Placental epithelial cell (primary cell): Measurements from ENCODE around the gene KLHL21. TPM values are rescaled to one million over a fixed set of nuclear protein-coding genes. Genes with fewer than 3 reads are reported as not detected.

Experiments used
- small RNA-seq: library from RNA; depleted of rRNA; stranded (forward); fragments of <200 nt; gene quantifications from one replicate; pipeline ENCODE3, GENCODE V24; 2012
- total RNA-seq: library from RNA; depleted of rRNA; stranded (reverse); fragments of >200 nt; gene quantifications from 2 replicates; pipeline ENCODE4 v1.2.3, GENCODE V29; 2012

The KLHL21 gene
- total RNA-seq: 34.2 and 41.5 TPM in 2 replicates

GRCh38 chr1:6602669-6603237 lies at the start of gene KLHL21:
TSS of gene KLHL21 (minus strand) at chr1:6602869. CDS start at chr1:6602817, 52 bp downstream.

GRCh38 chr1:6624710-6625583 lies 22.3 kb upstream of the KLHL21 start, which contains the start of gene THAP3:
TSS of gene THAP3 (plus strand) at chr1:6624868. CDS start at chr1:6625219, 351 bp downstream.

GRCh38 chr1:6613361-6614018 lies 10.8 kb upstream of the KLHL21 start, which contains the start of gene PHF13:
TSS of gene PHF13 (plus strand) at chr1:6613731. CDS start at chr1:6614067, 336 bp downstream.

GRCh38 chr1:6579374-6580118 lies 23.1 kb downstream of the KLHL21 start, which contains the start of gene ZBTB48:
TSS of gene ZBTB48 (plus strand) at chr1:6579994. CDS start at chr1:6580610, 616 bp downstream.

GRCh38 chr1:6554907-6555778 lies 47.5 kb downstream of the KLHL21 start, which contains the start of gene TAS1R1:
TSS of gene TAS1R1 (plus strand) at chr1:6555307. CDS start at chr1:6555374, 67 bp downstream.

GRCh38 chr1:6554031-6554906 lies 48.4 kb downstream of the KLHL21 start, which contains the start of gene NOL9:
TSS of gene NOL9 (minus strand) at chr1:6554513. CDS start at chr1:6554502, 11 bp downstream.

Small RNA genes lying within 50 kb of the gene (small RNA-seq; reads per million reads assigned to genes)
- gene RNU6-731P: not detected

Other genes with a start within 250 kb of the KLHL21 start
- 10.6 and 42.9 TPM in 2 replicates for gene ACOT7, start 209.1 kb downstream of the KLHL21 start, total RNA-seq
- 4.3 and 9.0 TPM in 2 replicates for gene HES2, start 182.9 kb downstream of the KLHL21 start, total RNA-seq
- under 0.01 TPM in 1 of 2 replicates, not detected in the other for gene ESPN, start 178.1 kb downstream of the KLHL21 start, total RNA-seq
- gene TNFRSF25, start 136.7 kb downstream of the KLHL21 start, total RNA-seq: 2.9 and 13.3 TPM in 2 replicates
- gene PLEKHG5, start 111.2 kb downstream of the KLHL21 start, total RNA-seq: 14.2 and 22.8 TPM in 2 replicates
- 21.6 and 31.7 TPM in 2 replicates for gene NOL9, start 48.4 kb downstream of the KLHL21 start, total RNA-seq
- gene TAS1R1, start 47.6 kb downstream of the KLHL21 start, total RNA-seq: under 0.01 TPM in 1 of 2 replicates, not detected in the other
- gene ZBTB48, start 22.9 kb downstream of the KLHL21 start, total RNA-seq: 20.3 and 20.8 TPM in 2 replicates
- 19.3 and 23.6 TPM in 2 replicates for gene PHF13, start 10.9 kb upstream of the KLHL21 start, total RNA-seq
- 11.8 and 18.5 TPM in 2 replicates for gene THAP3, start 22.0 kb upstream of the KLHL21 start, total RNA-seq
- gene DNAJC11, start 98.9 kb upstream of the KLHL21 start, total RNA-seq: 18.1 and 23.7 TPM in 2 replicates
- gene CAMTA1, start 182.6 kb upstream of the KLHL21 start, total RNA-seq: 42.0 and 51.4 TPM in 2 replicates